Stromal cell of bone marrow (primary cell): Measurements from ENCODE around the gene CFAP61.
"Not testable (repeated sequence)": the region's sequence is repeated elsewhere in the genome, so short reads cannot be mapped to it uniquely, and the experiment has no call there.

ENCODE experiments used
- DNase-seq: peaks from one replicate; pipeline ENCODE4 v3.0.0-alpha.2; 2012; ENCODE audit warnings: low read depth

The CFAP61 gene

DNA sequence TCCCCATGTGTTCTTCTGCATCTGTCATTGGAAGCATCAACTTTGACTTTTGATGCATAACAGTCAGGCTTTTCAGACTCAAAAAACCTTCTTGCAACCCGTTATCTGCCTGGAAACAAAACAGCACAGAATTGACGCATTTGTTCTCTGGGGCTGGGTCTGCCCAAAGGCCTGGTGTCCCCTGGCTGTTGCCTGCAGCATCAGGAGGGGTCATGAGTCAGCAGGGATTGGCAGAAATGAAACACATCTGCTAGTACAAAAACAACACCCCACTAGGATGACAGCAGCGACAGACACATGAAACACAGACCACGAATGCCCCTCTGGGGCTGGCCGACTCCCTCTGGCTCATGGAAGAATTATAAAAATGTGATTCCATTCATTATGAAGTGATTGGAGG lies 158.0 kb downstream of the CFAP61 start:
- DNase-seq = no peak

DNA sequence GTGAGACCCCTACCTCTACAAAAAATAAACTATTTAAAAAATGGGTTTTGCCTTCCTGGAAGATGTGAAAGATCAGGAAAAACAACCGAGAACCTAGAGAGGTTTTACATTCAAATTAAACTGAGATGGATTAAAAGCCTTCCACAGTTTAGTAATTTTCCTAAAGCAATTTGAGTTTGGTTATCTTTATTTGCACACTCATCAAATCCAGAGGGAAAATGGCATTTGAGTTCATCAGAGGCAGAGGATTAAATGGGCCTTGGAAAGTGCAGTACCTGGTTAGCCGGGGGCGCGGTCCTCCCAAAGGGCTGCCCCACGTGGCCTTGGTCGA lies 158.6 kb downstream of the CFAP61 start:
- DNase-seq = no peak

DNA sequence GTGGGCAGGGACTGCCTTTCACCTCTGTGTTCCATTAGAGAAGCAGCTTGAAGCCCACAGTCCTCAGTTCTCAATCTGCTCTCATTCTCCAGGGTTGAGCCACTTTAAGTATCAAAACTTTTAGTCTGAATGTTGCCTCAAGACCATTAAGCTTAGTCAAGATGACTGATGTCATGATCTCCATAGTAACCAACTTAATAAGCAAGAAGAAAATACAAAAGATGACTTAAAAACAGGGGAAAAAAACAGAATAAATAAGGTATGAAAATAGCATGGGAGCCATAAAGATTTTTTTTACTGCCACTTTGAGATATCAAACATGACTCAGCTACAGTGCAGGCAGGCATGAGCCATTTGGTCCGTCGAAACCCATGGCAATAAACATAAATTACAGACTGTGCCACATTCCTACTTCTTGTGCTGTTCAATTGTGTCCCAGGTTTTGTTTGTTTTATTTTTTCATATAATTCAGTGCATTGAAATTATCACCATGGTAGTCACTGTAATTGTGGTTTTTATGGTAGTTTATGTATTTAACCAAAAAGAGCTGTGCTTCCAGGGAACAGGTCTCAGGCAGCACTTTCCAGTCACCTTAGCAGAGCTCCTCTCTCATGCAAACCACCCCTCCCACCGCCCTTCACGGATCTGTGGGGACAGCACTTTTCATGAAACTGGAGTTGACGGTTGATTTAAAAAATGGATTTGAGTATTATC lies 159.1 kb downstream of the CFAP61 start:
- peak; percentile 12 for DNase-seq

DNA sequence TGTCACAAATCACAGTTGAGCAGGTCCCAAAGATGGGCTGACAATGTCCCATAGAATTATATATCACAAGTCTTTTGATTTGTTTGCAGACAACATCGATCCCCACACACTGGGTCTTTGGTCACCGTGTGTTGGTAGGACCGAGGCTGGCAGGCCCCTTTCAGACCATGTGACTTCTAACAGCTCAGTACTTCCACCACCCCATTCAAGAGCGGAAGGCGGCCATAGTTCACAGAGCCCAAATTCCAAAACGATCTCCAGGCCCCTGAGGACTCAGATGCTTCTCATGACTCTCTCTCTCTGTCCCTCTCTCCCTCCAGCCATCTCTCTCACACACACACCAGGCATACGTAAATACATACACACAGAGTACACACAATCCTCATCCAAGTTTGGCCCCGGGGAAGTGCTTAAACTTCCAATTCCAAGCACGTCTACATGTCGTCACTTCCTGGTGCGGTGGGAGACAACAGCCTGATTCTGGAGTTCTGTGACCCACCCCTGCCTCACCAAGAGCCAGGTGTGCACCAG lies 159.7 kb downstream of the CFAP61 start:
- DNase-seq = no peak

DNA sequence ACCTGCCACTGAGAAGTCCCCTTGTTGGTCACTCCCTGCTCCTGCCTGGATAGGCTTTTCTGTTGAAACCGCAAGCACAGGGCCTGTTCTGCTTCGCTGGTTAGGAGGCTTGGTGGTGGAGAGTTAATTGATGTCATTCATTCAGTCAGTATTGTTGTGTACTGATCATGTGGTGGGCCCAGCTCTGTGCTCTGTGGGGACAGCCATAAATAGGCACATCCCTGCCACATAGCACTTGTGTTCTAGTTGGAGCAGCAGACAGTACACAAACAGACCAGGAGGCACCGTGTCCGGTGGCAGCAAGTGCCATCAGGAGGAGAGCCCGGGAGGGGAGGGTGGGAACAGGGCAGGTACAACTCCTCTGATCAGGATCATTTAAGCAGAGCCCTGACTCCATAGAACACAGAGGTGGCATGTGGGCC lies 160.4 kb downstream of the CFAP61 start:
- DNase-seq = no peak

GRCh38 chr20:20213526-20214121 lies 161.3 kb downstream of the CFAP61 start:
- DNase-seq = no peak

DNA sequence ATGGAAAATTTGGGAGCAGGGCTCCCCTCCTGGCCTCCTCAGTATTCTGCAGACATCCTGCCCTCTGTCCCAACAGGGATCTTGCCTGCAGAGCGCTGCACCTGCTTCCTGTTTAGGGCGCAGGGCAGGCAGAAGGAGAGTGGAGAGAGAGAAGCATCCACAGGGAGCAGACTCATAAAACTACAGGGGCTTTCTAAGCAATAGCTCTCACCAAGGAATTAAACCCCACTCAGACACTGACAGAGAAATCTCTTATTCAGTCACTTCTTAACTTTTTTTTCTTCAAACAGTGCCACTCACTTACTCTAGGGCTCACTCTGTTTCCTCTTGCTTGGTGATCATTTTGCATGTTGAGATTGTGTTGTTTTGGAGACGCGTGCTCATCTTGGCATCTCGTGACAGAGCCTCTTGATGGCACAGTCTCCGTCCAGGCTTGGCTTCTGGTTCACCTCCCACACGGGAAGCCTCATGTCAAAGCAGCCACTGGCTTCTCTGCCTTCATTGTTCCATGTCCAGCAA lies 162.5 kb downstream of the CFAP61 start:
- no peak for DNase-seq

DNA sequence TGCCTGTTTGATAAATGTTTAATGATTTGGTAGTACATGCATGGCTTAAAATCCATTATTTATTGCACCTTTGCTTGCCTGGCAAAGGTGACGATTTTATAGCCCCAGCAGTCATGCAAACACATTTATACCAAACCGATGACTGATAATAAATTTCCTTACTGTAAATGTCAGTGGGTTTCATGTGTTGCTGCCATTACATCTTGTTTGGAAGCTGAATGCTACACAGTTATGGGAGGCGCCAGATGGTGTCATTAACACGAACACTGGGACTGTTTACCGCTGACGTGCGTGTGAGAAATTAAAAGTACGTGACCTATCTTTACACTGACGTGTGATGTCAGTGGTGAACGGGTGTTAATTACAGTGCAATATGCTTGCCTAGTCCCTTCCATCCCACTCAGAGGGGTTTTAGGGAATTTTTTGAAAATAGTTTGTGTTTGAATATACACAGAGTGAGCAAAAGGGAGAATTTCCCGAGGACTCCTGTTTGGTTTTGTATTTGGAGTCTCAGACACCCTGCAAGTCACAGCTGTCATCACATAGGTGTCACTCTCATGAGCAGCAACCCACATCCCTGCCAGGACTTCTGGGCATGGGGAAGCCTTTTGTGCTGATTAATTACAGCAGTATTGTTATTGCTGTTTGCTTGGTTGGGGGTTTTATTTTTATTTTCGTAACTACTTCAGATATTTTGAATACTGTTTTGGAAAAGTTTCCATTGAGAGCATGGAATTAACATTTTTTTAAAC lies 163.8 kb downstream of the CFAP61 start:
- no peak for DNase-seq

GRCh38 chr20:20216941-20217340 lies 164.6 kb downstream of the CFAP61 start:
- no peak for DNase-seq

GRCh38 chr20:20217621-20218020 lies 165.3 kb downstream of the CFAP61 start:
- no peak for DNase-seq

DNA sequence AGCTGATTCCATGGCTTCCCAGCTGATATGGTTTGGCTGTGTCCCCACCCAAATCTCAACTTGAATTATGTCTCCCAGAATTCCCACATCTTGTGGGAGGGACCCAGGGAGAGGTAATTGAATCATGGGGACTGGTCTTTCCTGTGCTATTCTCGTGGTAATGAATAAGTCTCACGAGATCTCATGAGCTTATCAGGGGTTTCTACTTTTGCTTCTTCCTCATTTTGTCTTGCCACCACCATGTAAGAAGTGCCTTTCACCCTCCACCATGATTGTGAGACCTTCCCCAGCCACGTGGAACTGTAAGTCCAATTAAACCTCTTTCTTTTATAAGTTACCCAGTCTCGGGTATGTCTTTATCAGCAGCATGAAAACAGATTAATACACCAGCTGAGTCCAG lies 165.8 kb downstream of the CFAP61 start:
- not testable (repeated sequence) for DNase-seq

GRCh38 chr20:20219016-20219415 lies 166.7 kb downstream of the CFAP61 start:
- DNase-seq = no peak

GRCh38 chr20:20220134-20220533 lies 167.8 kb downstream of the CFAP61 start:
- no peak for DNase-seq

- no peak for DNase-seq
Observed at GRCh38 chr20:20223981-20224380, 171.6 kb downstream of the CFAP61 start.

- no peak for DNase-seq
Observed at GRCh38 chr20:20224806-20225205, 172.5 kb downstream of the CFAP61 start.

- DNase-seq = no peak
Observed at GRCh38 chr20:20225325-20226043, 173.2 kb downstream of the CFAP61 start.

- no peak for DNase-seq
Observed at GRCh38 chr20:20226554-20226953, 174.2 kb downstream of the CFAP61 start.

DNA sequence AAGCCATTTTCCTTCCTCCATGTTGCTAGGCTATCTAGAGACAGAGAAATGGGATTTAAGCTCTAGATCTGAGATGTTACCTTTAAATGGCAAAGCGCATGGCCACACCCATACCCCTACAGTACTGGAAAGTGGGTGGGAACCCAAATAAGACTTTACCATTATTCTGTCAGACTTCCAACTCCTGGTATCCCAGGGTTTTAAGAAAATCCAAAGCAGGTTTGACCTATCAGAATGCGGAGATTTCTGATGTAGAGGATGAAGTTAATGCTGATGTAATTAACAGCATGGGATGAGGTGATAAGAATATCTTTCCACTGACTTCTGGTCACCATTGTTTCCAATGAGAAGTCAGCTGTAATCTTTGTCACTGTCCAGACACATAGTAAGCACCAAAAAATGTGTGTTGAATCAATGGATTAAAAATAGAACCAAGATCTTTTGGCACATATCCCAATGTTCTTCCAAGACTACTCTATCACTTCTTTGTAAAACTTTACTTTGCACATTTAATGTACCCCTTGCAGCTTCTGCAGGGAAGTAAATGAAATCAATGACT lies 174.8 kb downstream of the CFAP61 start:
- no peak for DNase-seq

DNA sequence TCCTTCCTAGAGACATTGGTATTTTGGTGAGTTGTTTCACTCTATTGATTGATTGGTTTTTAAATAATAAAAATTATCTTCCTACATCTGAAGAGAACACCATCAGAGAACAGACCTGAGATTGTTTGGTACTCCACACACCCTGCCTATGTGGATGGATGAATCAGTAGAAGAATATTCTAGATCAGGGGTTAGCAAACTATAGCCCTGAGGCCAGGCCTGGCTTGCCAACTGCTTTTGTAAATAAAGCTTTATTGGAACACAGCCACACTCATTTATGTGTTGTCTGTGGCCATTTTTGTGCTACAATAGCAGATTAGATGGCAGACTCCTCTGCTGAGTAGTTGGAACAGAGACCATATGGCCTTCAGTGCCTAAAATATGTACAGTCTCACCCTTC lies 176.0 kb downstream of the CFAP61 start:
- no peak for DNase-seq

- no peak for DNase-seq
Observed at GRCh38 chr20:20229595-20229994, 177.3 kb downstream of the CFAP61 start.

DNA sequence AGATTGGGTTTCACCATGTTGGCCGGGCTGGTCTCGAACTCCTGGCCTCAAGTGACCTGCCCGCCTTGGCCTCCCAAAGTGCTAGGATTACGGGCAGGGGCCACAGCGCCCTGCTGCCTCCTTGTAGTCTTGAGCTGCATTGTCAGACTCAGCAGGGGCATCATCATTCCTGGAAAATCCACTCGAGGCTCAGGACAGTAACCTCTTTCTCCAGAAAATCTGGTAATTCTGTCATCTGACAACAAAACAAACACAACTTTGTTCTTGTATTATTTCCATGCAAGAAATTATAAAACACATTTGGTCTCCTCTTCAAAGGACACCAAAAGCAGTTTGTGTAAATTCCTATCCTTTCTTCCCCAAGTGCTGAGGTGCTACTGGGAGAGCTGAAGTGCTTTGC lies 178.4 kb downstream of the CFAP61 start:
- no peak for DNase-seq
